ENCODE data around the gene CC2D2A.

CC2D2A gene

DNA sequence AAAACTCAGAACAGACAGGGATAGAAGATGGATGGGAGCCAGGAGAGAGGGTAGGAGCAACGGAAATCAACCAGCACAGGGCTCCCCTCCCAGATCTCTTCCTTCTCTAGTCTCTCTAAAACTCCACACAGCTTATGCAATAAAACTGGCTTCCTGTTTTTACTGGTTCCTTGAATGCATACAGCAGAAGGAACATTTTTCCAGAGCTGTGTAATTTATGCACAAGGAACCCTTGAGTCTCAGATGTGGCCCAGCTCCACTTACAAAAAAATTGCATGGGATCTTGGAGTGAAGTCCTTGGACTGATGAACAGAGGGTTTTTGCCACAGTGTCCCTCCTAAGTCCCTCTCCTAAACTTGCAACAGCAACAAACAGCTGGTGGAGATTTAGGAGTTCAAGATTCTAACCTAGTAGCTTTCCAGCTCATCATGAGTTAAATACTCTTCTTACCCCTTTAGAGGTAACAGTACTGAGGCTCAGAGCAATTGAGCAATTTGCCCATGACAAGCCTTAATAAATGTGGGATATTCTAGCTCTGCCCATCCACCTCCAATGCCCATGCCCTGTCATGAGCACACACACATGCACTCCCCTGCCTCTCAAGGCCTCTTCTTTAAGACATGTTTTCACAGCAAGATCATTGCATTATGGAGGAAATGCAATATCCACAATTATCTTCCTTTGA is 18.4 kb upstream of the CC2D2A start:
- TF ChIP-seq GATA1 (IDR thresholded peaks at IDR 0.05; ENCODE audit: low read depth, low read length) (no peak), POLR2A (IDR thresholded peaks at IDR 0.05; ENCODE audit: low read length) (no peak)
- no peak for DNase-seq

- no peak for DNase-seq
- TF ChIP-seq POLR2A (IDR thresholded peaks at IDR 0.05; ENCODE audit: low read length), result no peak
- TF ChIP-seq GATA1 (IDR thresholded peaks at IDR 0.05; ENCODE audit: low read depth, low read length), result no peak
Observed at GRCh38 chr4:15451866-15452765, 17.6 kb upstream of the CC2D2A start.

DNA sequence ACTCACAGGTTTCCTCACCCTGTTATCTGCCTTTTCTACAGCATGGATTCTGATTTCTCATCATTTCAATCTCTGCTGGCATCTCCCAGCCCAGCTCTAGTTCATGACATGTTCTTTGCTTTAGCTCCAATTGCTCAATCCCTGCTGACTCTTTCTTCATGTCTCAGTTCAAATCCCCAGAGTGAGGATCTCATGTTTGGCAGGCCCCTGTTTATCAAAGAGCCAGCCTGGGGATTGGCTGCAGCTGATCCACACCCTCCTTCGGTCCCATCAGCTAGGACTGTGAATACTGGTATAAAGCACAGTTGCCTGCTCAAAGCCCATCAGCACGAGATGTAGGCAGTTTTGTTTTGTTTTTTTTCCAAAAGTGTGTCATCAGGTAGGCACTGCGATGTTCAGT is 14.4 kb upstream of the CC2D2A start:
- no peak for TF ChIP-seq POLR2A (IDR thresholded peaks at IDR 0.05; ENCODE audit: low read length)
- TF ChIP-seq GATA1 (IDR thresholded peaks at IDR 0.05; ENCODE audit: low read depth, low read length), result no peak
- DNase-seq, result no peak

DNA sequence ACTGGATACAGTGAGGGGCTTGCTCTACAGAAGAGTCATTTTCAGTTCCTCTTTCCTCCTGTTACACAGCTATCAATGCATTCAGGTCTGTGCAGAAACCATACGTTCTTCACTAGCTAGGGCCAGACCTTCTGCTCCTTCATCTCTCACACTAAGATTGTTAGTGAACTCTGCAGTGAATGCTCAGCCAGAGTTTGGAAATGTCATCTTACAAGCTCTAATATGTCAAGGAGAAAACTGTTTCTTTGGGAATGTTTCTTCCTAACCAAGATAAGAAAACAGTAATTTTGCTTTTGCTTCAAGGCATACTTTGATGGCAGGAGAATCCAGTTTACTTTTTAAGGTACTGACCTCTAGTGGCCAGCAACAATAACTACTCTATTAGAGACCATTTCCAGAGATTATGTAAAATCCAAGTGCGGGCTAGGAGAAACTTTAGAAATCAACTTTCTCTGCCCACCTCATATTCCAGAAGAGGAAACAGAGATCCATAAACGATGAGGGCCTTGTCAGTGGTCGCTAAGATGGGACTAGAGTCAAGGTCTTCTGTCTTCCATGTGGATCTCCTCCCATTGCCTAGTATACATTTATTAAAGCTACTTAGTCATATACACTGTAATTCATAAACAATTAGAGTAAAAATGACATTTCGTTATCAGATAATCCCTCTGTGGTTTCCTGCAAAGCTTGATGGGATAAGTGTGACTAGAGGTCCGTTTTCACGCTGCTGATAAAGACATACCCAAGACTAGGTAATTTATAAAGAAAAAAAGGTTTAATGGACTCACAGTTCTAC is 12.1 kb upstream of the CC2D2A start:
- DNase-seq, result peak; percentile 15 to 41
- TF ChIP-seq GATA1 (IDR thresholded peaks at IDR 0.05; ENCODE audit: low read depth, low read length) (no peak), POLR2A (IDR thresholded peaks at IDR 0.05; ENCODE audit: low read length) (no peak)

DNA sequence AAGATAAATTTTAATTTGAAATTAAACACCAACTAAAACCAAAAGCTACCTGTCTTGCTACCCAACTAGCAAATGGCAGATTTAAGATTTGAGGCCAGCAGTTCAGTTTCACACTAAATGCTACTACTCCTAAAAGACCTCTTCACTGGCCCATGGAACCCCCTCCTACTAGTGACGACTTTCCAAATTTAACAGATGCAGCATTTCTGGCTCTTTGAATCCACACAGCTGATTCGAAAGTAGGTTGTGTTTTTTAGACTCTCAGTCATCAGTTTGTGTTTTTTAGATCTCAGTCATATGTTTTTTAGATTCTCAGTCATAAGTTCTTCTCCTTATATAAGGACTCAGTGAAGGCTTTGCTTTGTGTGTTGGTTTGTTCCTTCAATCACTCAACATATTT is 11.1 kb upstream of the CC2D2A start:
- no peak for DNase-seq

DNA sequence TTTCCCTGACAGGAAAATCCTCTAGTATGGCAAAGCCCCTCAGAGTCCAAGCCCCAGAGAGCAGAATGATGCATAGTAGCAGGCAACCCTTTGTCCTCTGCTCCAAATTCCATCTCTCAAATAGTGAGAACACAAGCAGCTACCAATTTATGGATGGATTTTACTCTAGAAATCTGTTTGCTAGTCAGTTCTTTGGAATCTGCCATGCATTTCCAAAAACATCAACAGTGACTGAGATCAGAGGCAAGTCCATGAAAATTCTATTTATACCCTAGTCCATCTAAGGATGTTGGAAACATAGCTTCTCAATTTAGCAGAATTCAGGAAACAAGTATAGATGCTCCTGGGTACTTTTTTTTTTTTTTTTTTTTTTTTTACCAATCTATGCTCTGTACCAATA is 10.0 kb upstream of the CC2D2A start:
- no peak for TF ChIP-seq GATA1 (IDR thresholded peaks at IDR 0.05; ENCODE audit: low read depth, low read length)
- no peak for TF ChIP-seq POLR2A (IDR thresholded peaks at IDR 0.05; ENCODE audit: low read length)
- DNase-seq, result no peak

More for the DNA sequence above, 11.1 kb upstream of the CC2D2A start:
- no peak for TF ChIP-seq POLR2A (IDR thresholded peaks at IDR 0.05; ENCODE audit: low read length)

DNA sequence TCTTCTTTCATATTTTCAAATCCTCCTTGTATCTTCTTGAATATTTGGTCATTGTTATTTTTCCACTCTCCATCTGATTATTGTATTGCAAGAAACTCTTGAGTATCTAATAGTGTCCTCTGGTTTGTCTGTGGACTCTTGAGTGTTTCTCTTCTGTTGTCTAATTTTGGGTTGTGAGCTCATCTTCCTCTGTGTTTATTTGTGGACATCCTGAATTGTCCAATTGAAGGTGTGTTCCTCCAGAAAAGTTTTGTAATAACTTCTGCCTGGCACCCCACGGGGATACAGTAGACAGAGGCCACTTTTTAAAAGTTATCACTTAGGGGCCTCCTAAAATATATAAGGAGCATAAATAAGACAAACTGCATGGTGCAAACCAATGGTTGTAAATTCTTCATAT is 3.1 kb upstream of the CC2D2A start:
- no peak for DNase-seq
- TF ChIP-seq GATA1 (IDR thresholded peaks at IDR 0.05; ENCODE audit: low read depth, low read length) (no peak), POLR2A (IDR thresholded peaks at IDR 0.05; ENCODE audit: low read length) (no peak)

- no peak for DNase-seq
- TF ChIP-seq GATA1 (IDR thresholded peaks at IDR 0.05; ENCODE audit: low read depth, low read length) (no peak), POLR2A (IDR thresholded peaks at IDR 0.05; ENCODE audit: low read length) (no peak)
Observed at GRCh38 chr4:15470128-15470475, 420 bp downstream of the CC2D2A start.

GRCh38 chr4:15476396-15476795 is 6.7 kb downstream of the CC2D2A start:
- TF ChIP-seq POLR2A (IDR thresholded peaks at IDR 0.05; ENCODE audit: low read length) (no peak), GATA1 (IDR thresholded peaks at IDR 0.05; ENCODE audit: low read depth, low read length) (no peak)
- DNase-seq, result no peak

DNA sequence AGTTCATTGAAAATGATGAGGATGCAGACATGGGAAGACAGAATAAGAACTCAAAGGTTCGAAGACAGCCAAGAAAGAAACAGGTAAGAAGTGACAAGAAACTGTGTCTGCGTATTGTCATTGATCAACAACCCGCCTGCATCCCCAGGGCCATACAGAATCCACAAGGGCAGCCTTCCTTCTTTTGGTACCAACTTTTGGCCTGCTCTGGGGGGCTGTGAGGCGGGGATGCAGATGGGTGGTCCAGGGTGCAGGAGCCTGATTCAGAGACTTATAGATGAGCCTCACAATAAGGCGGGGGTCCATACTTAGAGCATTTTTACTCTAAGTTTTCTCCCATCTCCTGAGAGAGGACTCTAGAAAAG is 9.0 kb downstream of the CC2D2A start:
- no peak for TF ChIP-seq POLR2A (IDR thresholded peaks at IDR 0.05; ENCODE audit: low read length)
- no peak for TF ChIP-seq GATA1 (IDR thresholded peaks at IDR 0.05; ENCODE audit: low read depth, low read length)
- no peak for DNase-seq

DNA sequence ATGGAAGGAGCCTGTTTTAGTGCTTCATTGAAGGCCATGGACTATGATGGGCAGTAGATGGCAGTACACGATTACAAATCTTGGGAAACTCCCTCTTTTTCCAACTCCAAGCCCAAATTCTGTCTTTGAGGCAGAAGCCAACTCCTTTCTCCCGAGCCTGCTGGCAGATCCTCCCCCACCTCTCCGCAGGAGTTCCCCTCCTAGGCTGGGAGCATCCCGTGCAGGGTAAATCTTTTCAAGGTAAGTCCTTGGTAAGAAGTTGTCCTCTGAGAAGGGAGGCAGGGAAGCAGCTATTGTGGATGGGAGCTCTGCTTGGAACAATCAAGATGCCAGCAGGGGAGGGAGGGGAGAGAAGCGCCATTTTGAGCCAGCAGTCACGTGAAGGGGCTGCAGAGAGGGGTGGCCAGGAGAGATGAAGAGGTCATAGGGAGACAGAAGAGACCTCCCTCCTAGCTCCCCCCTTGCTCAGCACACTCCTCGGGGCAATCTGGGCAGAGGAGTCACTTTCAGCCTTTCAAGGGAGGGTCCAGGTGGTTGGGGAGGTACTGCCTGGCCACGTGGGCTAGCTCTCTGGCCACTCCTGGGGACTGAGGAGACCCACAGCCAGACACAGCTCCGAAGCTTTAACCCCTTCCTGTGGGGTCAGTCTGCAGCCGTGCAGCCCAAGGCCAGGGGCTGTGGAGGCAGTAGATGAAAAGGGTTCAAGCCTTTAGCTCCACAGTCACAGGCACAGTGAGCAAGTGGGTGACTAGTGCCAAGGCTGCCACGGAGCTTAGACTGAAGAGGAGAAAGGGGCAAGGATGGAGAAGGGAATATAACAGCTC is 9.6 kb downstream of the CC2D2A start:
- TF ChIP-seq POLR2A (IDR thresholded peaks at IDR 0.05; ENCODE audit: low read length), result no peak
- peak; percentile 23 to 58 for DNase-seq

- no peak for DNase-seq
- no peak for TF ChIP-seq POLR2A (IDR thresholded peaks at IDR 0.05; ENCODE audit: low read length)
Observed at GRCh38 chr4:15479913-15480185, 10.2 kb downstream of the CC2D2A start.

DNA sequence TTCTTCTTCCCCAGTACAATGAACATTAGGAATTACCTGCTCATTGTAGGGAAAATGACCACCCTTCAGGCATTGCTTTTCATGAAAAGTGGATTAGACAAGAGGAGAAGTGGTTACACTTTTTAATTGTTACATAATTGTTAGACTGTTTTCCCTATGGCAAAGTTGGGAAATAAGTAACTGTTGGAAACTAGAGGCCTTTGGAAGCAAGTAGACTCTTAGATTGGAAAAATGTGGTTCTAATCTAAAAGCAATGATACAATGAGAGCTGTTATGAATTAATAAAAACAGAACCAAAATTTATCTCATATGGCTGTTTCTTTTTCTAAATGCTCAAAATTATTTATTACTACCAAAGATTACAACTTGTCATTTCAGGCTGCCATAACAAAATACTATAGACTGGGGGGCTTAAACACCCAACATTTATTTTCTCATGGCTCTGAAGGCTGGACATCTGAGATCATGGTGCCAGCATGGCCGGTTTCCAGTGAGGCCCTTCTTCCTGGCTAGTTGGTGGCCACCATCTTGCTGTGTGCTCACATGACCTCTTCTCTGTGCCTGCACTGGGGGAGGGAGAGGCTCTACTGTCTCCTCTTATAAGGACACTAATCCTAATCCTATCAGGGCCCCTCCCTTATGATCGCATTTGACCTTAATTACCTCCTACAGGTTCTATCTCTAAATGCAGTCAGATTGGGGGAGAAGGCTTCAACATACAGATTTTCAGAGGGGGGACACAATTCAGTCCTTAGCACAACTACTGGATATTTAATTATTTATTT is 12.5 kb downstream of the CC2D2A start:
- TF ChIP-seq GATA1 (IDR thresholded peaks at IDR 0.05; ENCODE audit: low read depth, low read length) (no peak), POLR2A (IDR thresholded peaks at IDR 0.05; ENCODE audit: low read length) (no peak)
- no peak for DNase-seq
